GM19468 (cell line): Measurements from ENCODE around the gene RIBC1.
A peak's percentile ranks its signal among the peaks of the same experiment; 100 is the strongest.
"Not testable (repeated sequence)": the region's sequence is repeated elsewhere in the genome, so short reads cannot be mapped to it uniquely, and the experiment has no call there.

Source experiments
- ATAC-seq: cut with Tn5 transposase; IDR thresholded peaks from one replicate; pipeline ENCODE4 v1.9.1; 2021; ENCODE audit warnings: mild to moderate bottlenecking, moderate library complexity, moderate number of reproducible peaks; ENCODE audit not compliant: unreplicated experiment; ENCODE audit errors: extremely low read depth

The RIBC1 gene

GRCh38 chrX:53422861-53423306, at the start of gene RIBC1:
TSS of gene RIBC1 (plus strand) at chrX:53422873. CDS start at chrX:53426277, 3,404 bp downstream.
- no peak for ATAC-seq

DNA sequence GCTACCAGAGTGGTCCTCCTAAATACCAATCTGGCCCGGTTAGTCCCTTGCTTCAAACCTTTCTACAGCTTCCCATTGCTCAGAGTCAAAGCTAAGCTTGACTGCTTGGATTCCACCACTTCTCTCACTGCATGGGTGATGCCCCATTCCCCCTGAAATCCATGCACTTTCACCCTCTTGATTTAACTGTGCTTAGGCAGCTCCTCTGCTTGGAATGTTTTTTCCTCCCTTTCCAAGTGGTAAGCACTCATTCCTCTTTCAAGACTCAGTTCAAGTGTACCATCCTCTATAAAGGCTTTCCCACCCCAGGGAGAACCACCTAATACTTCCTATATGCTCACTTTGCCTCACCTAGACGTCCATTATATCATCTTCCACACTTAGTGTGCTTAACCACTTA, 49.4 kb upstream of the RIBC1 start:
- ATAC-seq = no peak

- no peak for ATAC-seq
These were observed 48.4 kb upstream of the RIBC1 start for GRCh38 chrX:53374222-53374820.

- ATAC-seq = no peak
These were observed 47.8 kb upstream of the RIBC1 start for GRCh38 chrX:53374923-53375322.

GRCh38 chrX:53376888-53377287, 45.8 kb upstream of the RIBC1 start:
- no peak for ATAC-seq

GRCh38 chrX:53377464-53377863, 45.2 kb upstream of the RIBC1 start:
- no peak for ATAC-seq

DNA sequence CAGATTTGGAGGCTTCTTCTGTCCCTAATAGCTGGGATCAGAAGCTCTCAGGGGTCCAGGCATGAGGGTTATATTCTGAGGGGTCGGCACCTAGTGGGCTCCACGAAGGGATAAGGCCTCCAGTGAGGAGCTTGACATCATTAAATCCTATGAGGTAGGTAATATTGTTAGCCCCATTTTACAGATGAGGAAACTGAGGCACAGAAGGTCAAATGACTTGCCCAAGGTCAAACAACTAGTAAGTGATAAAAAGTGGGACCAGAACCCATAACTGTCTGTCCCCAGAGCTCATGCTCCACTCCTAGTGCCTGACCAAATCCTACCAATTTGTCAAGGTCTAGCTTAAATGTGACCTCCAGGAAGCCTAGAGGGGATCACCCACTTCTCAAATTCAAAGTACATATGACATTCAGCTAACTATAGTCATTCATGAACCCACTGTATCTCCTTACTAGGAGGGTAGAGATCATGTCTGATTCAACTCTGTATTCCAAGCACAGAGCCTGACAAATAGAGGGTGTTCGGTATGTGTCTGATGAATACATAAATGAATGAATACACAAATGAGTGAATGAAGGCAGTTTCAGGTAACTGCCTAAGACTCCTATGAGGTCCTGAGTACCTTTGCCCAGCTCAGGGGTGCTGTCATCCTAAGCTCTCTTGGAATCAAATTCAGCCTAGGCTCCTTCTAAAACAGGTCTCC, 43.5 kb upstream of the RIBC1 start:
- no peak for ATAC-seq

DNA sequence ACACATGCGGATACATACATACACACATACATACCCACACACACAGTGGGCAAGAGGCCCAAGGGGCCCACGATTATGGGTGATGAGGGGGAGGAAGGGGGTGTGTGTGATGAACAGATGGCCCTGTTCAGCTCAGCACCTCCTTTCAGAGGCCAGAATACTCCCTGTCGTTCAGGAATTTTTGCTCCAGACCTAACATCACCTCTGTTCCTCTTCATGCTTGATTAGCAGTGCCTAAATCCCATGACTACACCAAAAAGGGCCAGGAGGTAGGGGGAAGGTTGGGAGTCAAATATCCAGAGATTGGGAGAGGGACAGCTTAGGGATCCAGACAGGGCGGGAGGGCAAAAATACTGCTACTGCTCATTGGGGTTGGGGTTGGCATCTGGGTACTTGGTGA, 42.9 kb upstream of the RIBC1 start:
- no peak for ATAC-seq

DNA sequence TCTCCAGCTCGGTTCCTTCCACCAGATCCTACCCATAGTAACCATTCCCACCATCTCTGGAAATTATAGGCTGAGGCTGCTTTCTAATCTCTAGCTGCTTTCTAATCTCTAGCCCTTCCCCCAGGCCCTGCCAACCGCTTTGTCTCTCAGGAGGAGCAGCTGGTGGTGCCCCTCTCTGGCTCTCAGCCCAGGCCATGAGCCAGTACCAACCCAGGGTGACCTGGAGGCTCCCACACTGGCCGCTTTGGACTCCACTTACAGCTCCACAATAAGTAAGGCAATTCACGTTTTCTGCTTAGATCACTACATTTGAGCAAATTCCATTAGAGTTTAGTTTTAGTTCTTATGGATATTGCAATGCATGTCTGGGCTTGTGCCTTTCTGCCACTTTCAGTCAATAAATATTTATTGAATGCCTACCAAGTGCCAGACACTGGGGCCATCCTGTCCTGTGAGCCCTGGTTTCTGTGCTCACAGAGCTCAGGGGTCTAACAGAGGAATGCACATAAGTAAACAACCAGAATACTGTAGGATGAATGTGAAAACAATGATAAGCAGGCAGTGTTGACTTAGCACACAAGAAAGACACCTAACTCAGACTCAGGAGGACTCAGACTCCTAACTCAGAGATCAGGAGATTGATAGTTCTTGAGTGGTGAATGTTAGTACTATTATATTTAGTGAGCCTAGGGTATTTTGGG, 39.1 kb upstream of the RIBC1 start:
- no peak for ATAC-seq

GRCh38 chrX:53395605-53396298, 26.9 kb upstream of the RIBC1 start:
- ATAC-seq = no peak

DNA sequence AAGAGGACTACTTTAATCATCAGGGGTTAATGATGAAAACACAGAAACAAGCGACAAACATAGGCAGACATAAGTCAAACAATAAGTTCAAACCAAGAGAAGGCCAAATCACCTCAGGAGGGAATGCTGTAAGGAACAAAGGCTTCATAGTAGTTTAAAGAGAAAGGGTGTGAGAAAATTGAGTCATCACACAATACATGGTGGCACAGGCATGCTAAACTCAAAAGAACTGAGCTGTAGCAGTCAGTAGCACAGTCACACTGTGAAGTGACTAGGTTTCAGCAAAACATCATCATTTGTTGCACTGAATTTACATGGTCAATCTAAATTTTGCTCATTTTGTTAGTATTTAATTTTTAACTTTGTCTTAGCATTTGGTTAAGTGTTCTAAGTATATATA, 24.5 kb upstream of the RIBC1 start:
- ATAC-seq = no peak

DNA sequence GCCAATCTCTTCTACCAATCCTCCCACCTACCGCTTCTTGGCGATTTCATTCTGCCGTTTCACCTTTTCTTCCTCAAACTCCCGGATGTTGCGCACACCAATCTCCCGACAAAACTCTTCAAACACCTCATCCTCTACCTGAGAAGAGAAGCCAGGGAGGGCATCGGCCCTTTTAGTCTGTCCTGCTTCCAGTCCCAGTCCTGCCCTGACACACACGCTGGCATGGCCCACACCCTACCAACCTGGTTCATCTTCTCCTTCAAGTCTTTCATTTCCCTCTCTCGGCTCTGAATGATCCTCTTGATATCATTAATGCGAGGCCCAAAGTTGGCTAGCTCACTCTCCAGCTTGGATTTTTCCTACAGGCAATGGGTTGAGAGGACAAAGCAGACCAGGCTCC, 19.1 kb upstream of the RIBC1 start:
- no peak for ATAC-seq

- no peak for ATAC-seq
These were observed 10.2 kb upstream of the RIBC1 start for GRCh38 chrX:53412446-53412845.

- not testable (repeated sequence) for ATAC-seq
These were observed 2.3 kb upstream of the RIBC1 start for GRCh38 chrX:53420351-53420750.

- no peak for ATAC-seq
These were observed 1.5 kb upstream of the RIBC1 start for GRCh38 chrX:53421125-53421524.

DNA sequence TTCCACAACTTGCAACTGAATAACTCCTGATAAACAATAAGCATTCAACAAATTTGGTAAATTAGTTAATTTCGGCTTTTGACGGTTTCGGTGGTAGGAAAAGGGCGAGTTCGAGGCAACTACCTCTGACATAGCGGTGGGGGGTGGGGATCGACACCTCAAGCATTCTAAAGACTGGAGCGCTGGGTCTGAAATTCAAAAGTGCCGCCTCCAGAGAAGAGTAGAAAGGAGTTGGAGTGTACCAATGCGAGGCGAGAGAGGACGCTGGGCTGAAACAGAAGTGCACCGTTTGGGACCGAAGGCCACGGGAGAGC, 944 bp upstream of the RIBC1 start:
- no peak for ATAC-seq

DNA sequence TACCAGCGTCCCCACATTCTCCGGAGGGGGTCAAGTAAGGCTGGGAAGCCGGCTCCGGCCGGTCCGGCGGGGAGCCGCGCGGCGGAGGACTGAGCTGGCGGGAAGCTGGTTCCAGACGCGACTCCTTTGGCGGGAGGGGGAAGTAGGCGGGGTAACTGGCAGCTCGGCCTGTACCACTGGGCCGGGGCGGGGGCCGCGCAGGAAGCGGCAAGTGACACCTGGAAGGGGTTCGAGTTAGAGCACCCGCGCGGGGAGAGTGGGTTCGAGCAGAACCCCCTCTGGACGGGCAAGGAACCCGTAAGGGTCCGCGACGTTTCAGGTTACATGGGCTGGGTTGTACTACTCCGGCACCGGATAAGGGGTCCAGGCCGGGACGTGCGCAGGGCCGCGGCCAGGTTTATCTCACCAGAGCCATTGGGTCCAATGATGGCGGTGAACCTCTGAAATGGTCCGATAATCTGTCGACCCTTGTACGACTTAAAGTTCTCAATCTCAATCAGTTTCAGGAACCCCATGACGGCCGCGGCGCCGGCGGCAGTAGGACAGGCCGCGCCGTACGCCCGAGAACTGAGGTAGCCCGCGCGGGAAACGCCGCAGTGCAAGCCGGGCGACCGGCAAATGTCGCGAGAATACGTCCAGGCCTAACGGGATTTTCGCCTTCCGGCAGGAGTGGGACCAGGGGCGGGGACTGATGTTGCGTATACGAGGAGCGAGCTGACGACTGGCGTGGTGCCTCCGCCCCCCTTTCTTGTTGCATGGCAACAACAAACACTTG, 400 bp upstream of the RIBC1 start, which contains the start of gene SMC1A:
Gene SMC1A, minus strand, starts transcription at position 569 of the 775 bp plus-strand sequence. Its CDS starts 54 bp downstream, at position 515.
- peak; percentile 93 for ATAC-seq

GRCh38 chrX:53429755-53430154, 7.1 kb downstream of the RIBC1 start:
- no peak for ATAC-seq

DNA sequence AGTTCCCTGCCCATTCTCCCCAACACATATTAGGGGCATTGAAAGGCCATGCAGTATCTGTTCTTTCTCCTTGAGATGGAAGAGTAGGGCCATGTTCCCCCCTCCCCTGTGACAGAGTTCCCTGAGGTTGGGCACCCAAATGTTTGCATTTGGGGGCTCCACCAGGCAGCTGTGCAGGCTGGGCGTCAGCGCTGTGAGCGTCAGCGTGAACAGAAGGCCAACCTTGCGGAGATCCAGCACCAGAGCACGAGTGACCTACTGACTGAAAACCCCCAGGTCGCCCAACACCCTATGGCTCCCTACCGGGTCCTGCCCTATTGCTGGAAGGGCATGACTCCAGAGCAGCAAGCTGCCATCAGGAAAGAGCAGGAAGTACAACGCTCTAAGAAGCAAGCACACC, 7.6 kb downstream of the RIBC1 start:
- no peak for ATAC-seq
